Stimulated activated CD4-positive, alpha-beta T cell treated with anti-CD3 and anti-CD28 coated beads, Interleukin-4, amount 100 ng/mL, for 48 hours (primary cell): ENCODE results near the gene SKOR2.
A peak's percentile ranks its signal among the peaks of the same experiment; 100 is the strongest.
"Not testable (repeated sequence)": the region's sequence is repeated elsewhere in the genome, so short reads cannot be mapped to it uniquely, and the experiment has no call there.

Source experiments
- DNase-seq, 2 donors: peaks; one replicate each; pipeline ENCODE4 v3.0.0-alpha.2; 2020; ENCODE audit warnings: low read depth in 2 of 2

The SKOR2 gene

GRCh38 chr18:47191961-47192360 lies 59.5 kb downstream of the SKOR2 start:
- DNase-seq: no peak

GRCh38 chr18:47187721-47188120 lies 63.7 kb downstream of the SKOR2 start:
- DNase-seq: no peak

- DNase-seq: no peak
These were observed 66.9 kb downstream of the SKOR2 start for GRCh38 chr18:47184419-47185050.

- DNase-seq: not testable (repeated sequence)
These were observed 69.3 kb downstream of the SKOR2 start for GRCh38 chr18:47182156-47182555.

GRCh38 chr18:47180765-47181164 lies 70.7 kb downstream of the SKOR2 start:
- no peak for DNase-seq

GRCh38 chr18:47179520-47179919 lies 71.9 kb downstream of the SKOR2 start:
- no peak for DNase-seq

- DNase-seq: peak; percentile 88 to 89
These were observed 75.4 kb downstream of the SKOR2 start, which contains the start of gene IER3IP1 for GRCh38 chr18:47175898-47176575. Gene IER3IP1 (minus strand): TSS chr18:47176364. CDS start chr18:47176277, 87 bp downstream.

- DNase-seq: no peak
These were observed 76.1 kb downstream of the SKOR2 start for GRCh38 chr18:47175283-47175897.

- no peak for DNase-seq
These were observed 76.8 kb downstream of the SKOR2 start for GRCh38 chr18:47174545-47175116.

- no peak for DNase-seq
These were observed 79.0 kb downstream of the SKOR2 start for GRCh38 chr18:47172476-47172875.

GRCh38 chr18:47168913-47169312 lies 82.5 kb downstream of the SKOR2 start:
- no peak for DNase-seq

GRCh38 chr18:47168509-47168908 lies 83.0 kb downstream of the SKOR2 start:
- DNase-seq: no peak

GRCh38 chr18:47166294-47166693 lies 85.2 kb downstream of the SKOR2 start:
- DNase-seq: no peak

GRCh38 chr18:47163241-47163640 lies 88.2 kb downstream of the SKOR2 start:
- DNase-seq: no peak

- DNase-seq: no peak
These were observed 91.2 kb downstream of the SKOR2 start for GRCh38 chr18:47160256-47160655.

- DNase-seq: not testable (repeated sequence)
These were observed 93.1 kb downstream of the SKOR2 start for GRCh38 chr18:47158404-47158803.
